PC-9 (cell line): Measurements from ENCODE around the gene ZDHHC8. TPM values are rescaled to one million over a fixed set of nuclear protein-coding genes. Genes with fewer than 3 reads are reported as not detected.

ENCODE experiments used
- BruUV-seq: library from RNA; stranded (reverse); fragments of 400-500 nt; replicated peaks from 2 replicates; lab custom pipeline; 2021; lab: Mats Ljungman, UMichigan
- CTCF ChIA-PET: fragments of 300-600 bp; sonication (Branson Sonifier 250); formaldehyde crosslinking; loops from one replicate; lab custom pipeline; 2022; ENCODE audit warnings: antibody characterized with exemption; lab: Charles Lee
- POLR2A ChIA-PET: fragments of 300-600 bp; sonication (Branson Sonifier 250); formaldehyde crosslinking; loops from one replicate; lab custom pipeline; 2022; ENCODE audit warnings: antibody characterized with exemption; ENCODE audit not compliant: unreplicated experiment; lab: Charles Lee
- DNase-seq, 2 experiments: peaks; one replicate each; pipeline versions ENCODE4 v3.0.0 to v3.0.0-alpha.2; 2015 to 2022; ENCODE audit warnings: mixed read lengths in 1 of 2
- H2AFZ ChIP-seq: fragments of 200-600 bp; sonication (generic); 2 replicates; pipeline ENCODE4 v1.8.1; 2017; ENCODE audit warnings: antibody characterized with exemption
- H3F3A ChIP-seq: fragments of 200-600 bp; sonication (generic); 2 replicates; pipeline ENCODE4 v1.8.1; 2017; ENCODE audit warnings: antibody characterized with exemption, mild to moderate bottlenecking, low read depth; ENCODE audit not compliant: insufficient read depth
- H3K27ac ChIP-seq: fragments of 200-600 bp; sonication (generic); 2 replicates; pipeline ENCODE4 v1.6.1; 2016; ENCODE audit warnings: mixed run types
- H3K27me3 ChIP-seq: fragments of 200-600 bp; sonication (generic); 2 replicates; pipeline ENCODE4 v1.6.1; 2016; ENCODE audit warnings: low read depth, mixed run types; ENCODE audit not compliant: insufficient read depth
- H3K36me3 ChIP-seq: fragments of 200-600 bp; sonication (generic); 2 replicates; pipeline ENCODE4 v1.6.1; 2016; ENCODE audit warnings: low read depth, mixed run types
- H3K4me1 ChIP-seq: fragments of 200-600 bp; sonication (generic); replicated peaks from 2 replicates; pipeline ENCODE4 v1.6.1; 2016; ENCODE audit warnings: mixed run types; ENCODE audit not compliant: insufficient read depth
- H3K4me2 ChIP-seq: fragments of 200-600 bp; sonication (generic); 2 replicates; pipeline ENCODE4 v1.6.1; 2017; ENCODE audit warnings: mixed run types
- H3K4me3 ChIP-seq: fragments of 200-600 bp; sonication (generic); 2 replicates; pipeline ENCODE4 v1.6.1; 2016; ENCODE audit warnings: mixed run types
- H3K79me2 ChIP-seq: fragments of 200-600 bp; sonication (generic); 2 replicates; pipeline ENCODE4 v1.6.1; 2017; ENCODE audit warnings: low read depth, mixed run types
- H3K9me2 ChIP-seq: fragments of 200-600 bp; sonication (generic); 2 replicates; pipeline ENCODE4 v1.8.1; 2017; ENCODE audit warnings: mild to moderate bottlenecking; ENCODE audit not compliant: insufficient read depth
- H3K9me3 ChIP-seq: fragments of 200-600 bp; sonication (generic); 2 replicates; pipeline ENCODE4 v1.8.1; 2016; ENCODE audit warnings: low read depth; ENCODE audit not compliant: insufficient read depth
- H4K20me1 ChIP-seq: fragments of 200-600 bp; sonication (generic); 2 replicates; pipeline ENCODE4 v1.8.1; 2017; ENCODE audit not compliant: insufficient read depth
- EZH2 ChIP-seq: fragments of 200-600 bp; sonication (generic); IDR thresholded peaks from 2 replicates; pipeline ENCODE4 v1.8.0; 2017; ENCODE audit warnings: antibody characterized with exemption, low read depth
- intact Hi-C: fragments of 100-400 bp; cut with micrococcal nuclease; formaldehyde crosslinking; loops from one replicate; pipeline ENCODE4 v1.10.0; 2022; ENCODE audit not compliant: unreplicated experiment
- total RNA-seq: library from RNA; stranded (reverse); gene quantifications from 2 replicates; pipeline ENCODE4 v1.2.3, GENCODE V29; 2021
- TF ChIP-seq, protein P1 (sequence below): fragments of 200-600 bp; sonication (generic); conservative IDR thresholded peaks from 2 replicates; pipeline ENCODE4 v1.6.1; 2017; ENCODE audit warnings: mixed run types, antibody characterized with exemption, mild to moderate bottlenecking, moderate library complexity

ZDHHC8 gene
- total RNA-seq, 1 experiment from 2014 or later = 34.4 TPM

DNA sequence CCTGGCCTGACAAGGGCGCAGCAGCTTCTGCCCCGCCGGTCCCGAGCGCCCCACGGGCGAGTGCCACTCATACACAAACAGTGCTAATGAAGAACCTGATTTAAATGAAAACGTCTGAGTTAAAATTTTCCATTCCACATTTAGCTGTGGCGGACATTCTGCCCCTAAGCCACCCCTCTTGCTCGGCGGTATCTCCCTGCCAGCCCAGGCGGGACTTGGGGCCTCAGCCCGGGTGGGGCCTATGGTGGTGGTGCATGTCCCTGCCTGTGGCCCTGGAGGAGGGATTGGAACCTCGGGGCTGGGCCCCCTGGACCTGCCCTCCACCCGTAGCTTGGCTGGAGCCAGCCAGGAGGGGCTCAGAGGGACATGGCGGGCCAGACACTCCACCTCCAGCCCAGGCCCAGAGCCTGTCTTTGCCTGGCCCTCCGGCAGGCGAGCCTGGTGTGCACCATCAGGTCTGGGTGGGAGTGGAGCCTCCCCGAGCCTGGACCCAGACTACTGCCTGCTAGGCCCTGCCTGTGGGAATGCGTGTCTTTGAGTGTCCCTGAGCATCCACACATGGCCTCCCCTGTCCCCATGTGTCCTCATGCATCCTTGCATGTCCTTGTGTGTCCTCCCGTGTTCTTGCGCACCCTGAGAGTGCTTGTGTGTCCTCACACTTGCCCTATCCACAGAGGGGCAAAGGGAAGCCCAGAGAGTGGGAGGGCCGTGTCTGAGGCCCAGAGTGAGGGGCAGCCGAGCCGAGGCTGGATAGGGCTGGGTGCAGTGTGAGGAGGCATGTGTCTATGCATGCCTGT lies 4.4 kb downstream of the ZDHHC8 start:
- intact Hi-C loops = no loop called here

DNA sequence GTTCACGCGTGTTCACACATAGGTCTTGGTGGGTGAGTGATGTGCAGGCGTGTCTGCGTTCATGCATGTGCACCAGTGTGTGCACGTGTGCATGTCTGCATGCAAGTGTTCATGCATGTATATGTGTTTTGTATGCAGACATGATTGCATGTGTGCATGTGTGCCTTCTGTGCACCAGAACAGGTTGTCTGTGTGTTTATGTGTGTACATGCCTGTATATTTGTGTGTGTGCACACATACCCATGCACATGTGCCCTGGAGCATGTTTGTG lies 4.9 kb downstream of the ZDHHC8 start:
- Histone ChIP-seq H3K4me1 (no peaks in the 10 kb centered on the region; the same call in 1 of the 2 replicates), H2AFZ (no peak overlapping the region), H3K27me3 (no peaks in the 10 kb centered on the region), H3K4me2 (no peak overlapping the region), H3K36me3 (no peaks in the 10 kb centered on the region), H3K9me2 (no peaks in the 10 kb centered on the region), H3F3A (no peaks in the 10 kb centered on the region), H3K79me2 (no peaks in the 10 kb centered on the region), H3K27ac (no peak overlapping the region), H3K9me3 (no peaks in the 10 kb centered on the region), H4K20me1 (peaks cover 7% of the 10 kb centered on the region; the same call in 1 of the 2 replicates), H3K4me3 (no peak overlapping the region)
- POLR2A ChIA-PET = no interaction called here
- TF ChIP-seq, protein P1, sequence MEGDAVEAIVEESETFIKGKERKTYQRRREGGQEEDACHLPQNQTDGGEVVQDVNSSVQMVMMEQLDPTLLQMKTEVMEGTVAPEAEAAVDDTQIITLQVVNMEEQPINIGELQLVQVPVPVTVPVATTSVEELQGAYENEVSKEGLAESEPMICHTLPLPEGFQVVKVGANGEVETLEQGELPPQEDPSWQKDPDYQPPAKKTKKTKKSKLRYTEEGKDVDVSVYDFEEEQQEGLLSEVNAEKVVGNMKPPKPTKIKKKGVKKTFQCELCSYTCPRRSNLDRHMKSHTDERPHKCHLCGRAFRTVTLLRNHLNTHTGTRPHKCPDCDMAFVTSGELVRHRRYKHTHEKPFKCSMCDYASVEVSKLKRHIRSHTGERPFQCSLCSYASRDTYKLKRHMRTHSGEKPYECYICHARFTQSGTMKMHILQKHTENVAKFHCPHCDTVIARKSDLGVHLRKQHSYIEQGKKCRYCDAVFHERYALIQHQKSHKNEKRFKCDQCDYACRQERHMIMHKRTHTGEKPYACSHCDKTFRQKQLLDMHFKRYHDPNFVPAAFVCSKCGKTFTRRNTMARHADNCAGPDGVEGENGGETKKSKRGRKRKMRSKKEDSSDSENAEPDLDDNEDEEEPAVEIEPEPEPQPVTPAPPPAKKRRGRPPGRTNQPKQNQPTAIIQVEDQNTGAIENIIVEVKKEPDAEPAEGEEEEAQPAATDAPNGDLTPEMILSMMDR = no peak
- no peak for TF ChIP-seq EZH2
- CTCF ChIA-PET = no interaction called here
- no peak for DNase-seq
- BruUV-seq = no TSS peak
- intact Hi-C loops = no loop called here

More for the DNA sequence above, 4.4 kb downstream of the ZDHHC8 start:
- Histone ChIP-seq H3K27me3 (no peaks in the 10 kb centered on the region), H3K9me3 (no peaks in the 10 kb centered on the region), H3K4me1 (no peaks in the 10 kb centered on the region; the same call in 1 of the 2 replicates), H3K27ac (no peak overlapping the region), H3K79me2 (no peaks in the 10 kb centered on the region), H3K9me2 (no peaks in the 10 kb centered on the region), H3K4me3 (no peak overlapping the region), H3K4me2 (no peak overlapping the region), H3K36me3 (no peaks in the 10 kb centered on the region), H2AFZ (no peak overlapping the region), H4K20me1 (peaks cover 7% of the 10 kb centered on the region; the same call in 1 of the 2 replicates), H3F3A (no peaks in the 10 kb centered on the region)
- no peak for DNase-seq
- ChIA-PET CTCF (no interaction called here), POLR2A (no interaction called here)
- TF ChIP-seq EZH2 = no peak
- TF ChIP-seq, protein P1 = no peak
- no TSS peak for BruUV-seq

DNA sequence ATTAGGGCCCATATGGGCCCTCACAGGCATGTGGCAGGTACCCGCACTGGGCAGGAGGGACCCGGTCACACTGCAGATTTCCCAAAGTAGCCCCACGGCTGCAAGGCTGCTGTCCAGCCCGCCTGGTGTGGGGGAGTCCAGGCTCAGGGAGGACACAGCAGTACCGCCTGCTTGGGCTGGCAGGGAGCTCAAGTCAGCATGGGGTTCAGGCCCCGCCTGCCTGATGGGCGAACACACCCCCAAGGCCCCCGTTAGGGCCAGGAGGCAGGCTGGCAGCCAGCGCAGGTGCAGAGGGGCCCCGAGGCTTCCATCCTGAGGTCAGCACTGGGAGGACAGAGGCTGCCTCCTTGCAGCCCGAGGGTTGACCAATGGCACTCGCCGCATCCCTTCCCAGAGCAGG lies 5.5 kb downstream of the ZDHHC8 start:
- Histone ChIP-seq H3K4me2 (no peak overlapping the region), H3K4me1 (no peaks in the 10 kb centered on the region; the same call in 1 of the 2 replicates), H3K36me3 (no peaks in the 10 kb centered on the region), H2AFZ (no peak overlapping the region), H3K79me2 (no peaks in the 10 kb centered on the region), H3F3A (no peaks in the 10 kb centered on the region), H3K9me2 (no peaks in the 10 kb centered on the region), H3K4me3 (no peak overlapping the region), H3K27me3 (no peaks in the 10 kb centered on the region), H3K27ac (no peak overlapping the region), H4K20me1 (peaks cover 7% of the 10 kb centered on the region; the same call in 1 of the 2 replicates), H3K9me3 (no peaks in the 10 kb centered on the region)
- ChIA-PET CTCF (no interaction called here), POLR2A (no interaction called here)
- DNase-seq = no peak
- no TSS peak for BruUV-seq
- TF ChIP-seq, protein P1 = no peak
- no peak for TF ChIP-seq EZH2
- intact Hi-C loops = no loop called here
